SK-MEL-5 (cell line): ENCODE results near the gene HIPK2. TPM values are rescaled to one million over a fixed set of nuclear protein-coding genes. Genes with fewer than 3 reads are reported as not detected.
"Not testable (repeated sequence)": the region's sequence is repeated elsewhere in the genome, so short reads cannot be mapped to it uniquely, and the experiment has no call there.

Experiments
- DNase-seq: peaks from one replicate; pipeline ENCODE4 v3.0.0-alpha.2; 2016; ENCODE audit warnings: low read depth, low spot score
- in situ Hi-C: cut with HindIII; loops from 2 replicates; pipeline ENCODE4 v1.10.0; 2016; ENCODE audit warnings: low sequenced_read_pairs, high pct_unique_total_duplicates, low pct_unique_long_range_greater_than_20kb
- total RNA-seq: library from RNA; depleted of rRNA; stranded (reverse); fragments of >200 nt; shearing (Covaris generic); gene quantifications from 2 replicates; pipeline ENCODE4 v1.2.3, GENCODE V29; 2014

Gene HIPK2
- total RNA-seq, 1 experiment from 2014 or later, result 16.1 TPM

DNA sequence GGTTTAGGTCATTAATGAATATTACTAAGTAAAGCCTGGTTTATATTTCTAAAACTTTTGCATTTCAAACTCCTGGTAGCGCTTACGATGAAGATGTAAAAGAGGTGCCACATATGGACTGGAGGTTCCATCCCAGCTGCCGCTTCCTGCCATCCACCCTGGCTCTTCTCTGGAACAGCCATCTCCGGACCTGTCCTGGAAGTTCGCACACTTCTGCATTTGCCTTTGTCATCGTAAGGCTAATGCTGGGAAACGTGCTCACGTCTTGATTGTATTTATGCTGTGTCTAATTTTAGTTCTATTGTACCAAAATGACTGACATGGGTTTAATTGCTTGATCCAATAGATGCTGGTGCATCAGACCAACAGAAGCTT, 103.1 kb downstream of the HIPK2 start:
- in situ Hi-C loops, result no loop called here
- no peak for DNase-seq

DNA sequence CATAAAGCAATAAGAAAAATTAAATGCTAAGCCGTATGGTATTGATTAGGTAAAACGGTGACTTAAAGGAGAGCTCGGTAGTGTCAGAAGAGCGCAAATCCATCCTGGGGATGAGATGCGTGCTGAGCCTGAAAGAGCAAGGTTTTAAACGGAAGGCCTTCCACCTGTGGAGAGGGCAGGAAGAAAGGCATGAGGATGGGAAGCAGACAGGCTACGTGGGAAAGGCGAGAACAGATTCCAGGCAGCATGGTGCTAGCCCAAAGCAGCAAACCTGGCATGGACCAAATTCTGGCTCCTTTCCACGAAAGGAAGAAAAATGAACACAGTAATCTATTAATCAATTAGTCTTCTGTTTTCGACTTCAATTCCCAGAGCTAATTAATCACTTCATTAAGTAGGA, 103.5 kb downstream of the HIPK2 start:
- DNase-seq, result no peak
- in situ Hi-C loops, result no loop called here

DNA sequence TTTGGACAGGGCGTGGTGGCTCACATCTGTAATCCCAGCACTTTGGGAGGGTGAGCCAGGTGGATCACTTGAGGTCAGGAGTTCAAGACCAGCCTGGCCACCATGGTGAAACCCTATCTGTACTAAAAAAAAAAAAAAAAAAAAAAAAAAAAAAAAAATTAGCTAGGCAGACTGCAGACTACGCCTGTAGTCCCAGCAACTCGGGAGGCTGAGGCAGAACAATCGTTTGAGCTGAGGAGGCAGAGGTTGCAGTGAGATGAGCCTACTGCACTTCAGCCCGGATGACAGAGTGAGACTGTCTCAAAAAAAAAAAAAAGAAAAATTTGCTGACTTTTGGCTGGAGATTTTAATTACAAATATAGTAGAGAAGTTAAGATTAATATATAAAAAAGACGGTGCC, 104.0 kb downstream of the HIPK2 start:
- in situ Hi-C loops, result no loop called here
- DNase-seq, result no peak

DNA sequence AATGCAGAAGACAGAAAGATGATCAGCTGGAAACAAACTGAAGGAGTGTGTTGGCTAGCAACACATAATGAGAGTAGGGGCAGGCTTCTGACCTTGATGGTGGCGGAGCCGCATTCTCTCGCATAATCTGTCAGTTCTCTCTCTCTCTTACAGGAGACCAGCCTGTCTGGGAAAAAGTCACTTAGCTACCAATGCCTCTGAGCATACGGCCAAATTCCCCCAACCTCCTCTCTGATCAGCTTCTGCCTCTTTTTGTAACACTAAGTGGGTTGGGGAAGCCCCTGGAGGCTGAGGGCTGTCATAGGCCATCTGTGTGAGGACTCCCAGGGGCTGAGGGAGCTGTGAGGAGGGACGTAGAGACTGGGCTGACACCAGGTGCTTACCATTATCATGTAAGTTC, 104.6 kb downstream of the HIPK2 start:
- in situ Hi-C loops, result no loop called here
- DNase-seq, result no peak

DNA sequence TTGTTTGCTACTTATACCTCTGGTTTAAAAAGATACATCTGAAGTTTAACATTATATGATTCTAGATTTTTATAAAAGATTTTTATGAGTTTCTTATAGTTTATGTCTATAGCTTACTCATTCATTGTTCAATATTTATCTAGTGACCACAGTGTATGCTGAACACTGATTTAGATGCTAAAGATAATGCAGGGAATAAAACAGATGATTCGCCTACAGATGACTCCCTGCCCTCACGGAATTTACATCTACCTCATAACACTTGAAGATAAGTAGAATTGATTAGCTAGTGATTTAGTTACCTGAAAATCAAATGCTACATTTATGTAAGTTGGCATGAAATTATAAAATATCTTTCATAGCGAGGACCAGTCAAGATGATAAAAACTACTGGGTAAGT, 105.8 kb downstream of the HIPK2 start:
- in situ Hi-C loops, result no loop called here
- DNase-seq, result no peak

DNA sequence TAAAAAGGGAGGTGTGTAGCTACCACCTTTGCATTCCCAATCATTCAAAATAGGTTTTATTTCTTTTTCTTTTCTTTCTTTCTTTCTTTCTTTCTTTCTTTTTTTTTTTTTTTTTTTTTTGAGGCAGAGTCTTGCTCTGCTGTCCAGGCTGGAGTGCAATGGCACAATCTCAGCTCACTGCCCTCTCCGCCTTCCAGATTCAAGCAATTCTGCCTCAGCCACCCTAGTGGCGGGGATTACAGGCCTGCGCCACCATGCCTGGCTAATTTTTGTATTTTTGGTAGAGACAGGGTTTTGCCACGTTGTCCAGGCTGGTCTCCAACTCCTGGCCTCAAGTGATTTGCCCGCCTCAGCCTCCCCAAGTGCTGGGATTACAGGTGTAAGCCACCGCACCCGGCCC, 107.1 kb downstream of the HIPK2 start:
- in situ Hi-C loops, DNase-seq: not testable (repeated sequence)

DNA sequence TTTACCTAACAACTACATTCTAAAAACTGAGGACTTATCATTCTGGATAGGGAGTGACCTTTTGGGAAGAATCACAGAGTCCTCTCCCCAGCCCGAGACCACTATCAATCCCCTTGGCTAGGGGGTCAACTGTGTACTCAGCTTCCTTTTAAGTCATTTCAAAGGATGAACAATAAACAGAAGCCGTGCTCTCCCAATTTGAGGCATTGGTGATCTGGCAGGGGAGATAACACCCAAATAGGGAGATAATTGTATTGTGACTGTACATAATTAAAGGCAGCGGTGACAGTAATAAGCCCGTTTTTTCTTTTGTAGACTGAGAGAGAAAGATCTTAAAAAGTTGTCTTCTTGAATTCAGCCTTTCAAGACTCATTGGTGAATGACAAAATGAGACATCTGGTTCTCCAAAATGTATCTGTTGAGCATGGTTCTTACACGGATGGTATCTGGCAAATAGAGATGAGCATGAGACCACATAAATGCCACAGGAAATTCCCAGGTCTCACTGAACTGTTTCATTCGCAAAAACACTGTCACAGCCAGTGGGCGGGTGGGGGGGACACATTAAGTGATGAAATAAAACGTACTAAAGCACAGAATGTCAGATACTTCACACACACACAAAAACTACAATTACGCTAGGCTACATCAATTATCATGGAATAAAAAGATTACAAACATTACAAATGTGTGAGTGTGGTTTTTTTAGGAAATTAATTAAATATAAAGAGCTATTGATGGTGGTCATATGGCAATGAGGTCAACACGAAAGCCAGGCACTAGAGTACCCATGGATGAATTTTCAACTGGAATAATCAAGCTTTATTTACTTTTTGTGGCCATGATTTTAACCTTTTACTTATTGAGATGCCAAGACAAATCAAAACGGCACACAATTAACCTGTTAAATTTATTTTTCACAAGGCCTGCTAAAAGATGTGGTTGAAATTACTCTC, 108.4 kb downstream of the HIPK2 start:
- in situ Hi-C loops, result no loop called here
- no peak for DNase-seq

DNA sequence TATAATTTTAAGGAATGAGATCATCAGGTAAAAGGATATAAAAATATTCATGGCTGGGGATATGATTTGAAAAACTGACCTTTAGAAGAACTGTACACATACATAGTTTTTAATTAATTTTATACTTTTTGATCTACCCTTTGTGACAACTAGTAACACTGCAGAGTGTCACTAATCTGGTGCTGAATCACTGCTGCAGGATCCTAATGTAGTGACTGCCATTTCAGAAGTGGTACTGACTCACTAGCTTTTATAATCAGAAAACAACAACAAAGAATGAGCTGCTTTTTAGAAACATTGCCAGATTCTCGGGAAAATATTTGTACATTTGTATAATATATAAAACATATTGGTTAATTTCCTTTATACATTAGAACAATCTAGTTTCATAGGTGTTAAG, 110.4 kb downstream of the HIPK2 start:
- DNase-seq, result no peak
- in situ Hi-C loops, result no loop called here

DNA sequence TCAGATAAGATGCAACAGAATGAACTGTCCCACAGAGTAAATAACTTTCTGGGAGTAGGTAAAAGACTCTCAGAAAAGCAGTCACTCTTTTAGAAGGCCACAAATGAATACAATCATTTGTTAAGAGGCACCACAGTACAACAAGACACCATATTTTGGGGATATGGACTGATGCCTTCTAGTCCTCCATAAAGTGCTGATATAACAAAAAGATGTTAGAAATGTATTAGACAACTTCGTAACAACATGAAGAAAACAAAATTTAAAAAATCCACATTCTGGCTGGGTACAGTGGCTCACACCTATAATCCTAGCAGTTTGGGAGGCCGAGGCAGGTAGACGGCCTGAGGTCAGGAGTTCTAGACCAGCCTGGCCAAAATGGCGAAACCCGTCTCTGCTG, 111.3 kb downstream of the HIPK2 start:
- in situ Hi-C loops, result no loop called here
- DNase-seq, result no peak

DNA sequence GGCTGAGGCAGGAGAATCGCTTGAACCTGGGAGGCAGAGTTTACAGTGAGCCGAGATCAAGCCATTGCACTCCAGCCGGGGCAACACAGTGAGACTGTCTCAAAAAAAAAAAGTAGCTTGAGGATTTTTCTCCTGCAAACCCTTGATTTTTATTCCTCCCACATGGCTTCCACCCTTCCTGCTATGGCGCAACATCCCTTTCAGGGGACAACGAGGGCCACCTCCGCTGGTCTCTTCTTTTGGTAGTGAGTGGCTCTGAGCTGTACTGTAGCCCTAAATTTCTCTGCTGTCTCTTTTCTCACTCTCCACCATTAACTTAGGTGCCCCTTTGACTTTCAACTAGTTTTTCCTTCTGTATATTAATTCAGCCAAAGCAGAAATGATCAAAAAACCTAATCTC, 113.4 kb downstream of the HIPK2 start:
- DNase-seq, result no peak
- in situ Hi-C loops, result no loop called here

DNA sequence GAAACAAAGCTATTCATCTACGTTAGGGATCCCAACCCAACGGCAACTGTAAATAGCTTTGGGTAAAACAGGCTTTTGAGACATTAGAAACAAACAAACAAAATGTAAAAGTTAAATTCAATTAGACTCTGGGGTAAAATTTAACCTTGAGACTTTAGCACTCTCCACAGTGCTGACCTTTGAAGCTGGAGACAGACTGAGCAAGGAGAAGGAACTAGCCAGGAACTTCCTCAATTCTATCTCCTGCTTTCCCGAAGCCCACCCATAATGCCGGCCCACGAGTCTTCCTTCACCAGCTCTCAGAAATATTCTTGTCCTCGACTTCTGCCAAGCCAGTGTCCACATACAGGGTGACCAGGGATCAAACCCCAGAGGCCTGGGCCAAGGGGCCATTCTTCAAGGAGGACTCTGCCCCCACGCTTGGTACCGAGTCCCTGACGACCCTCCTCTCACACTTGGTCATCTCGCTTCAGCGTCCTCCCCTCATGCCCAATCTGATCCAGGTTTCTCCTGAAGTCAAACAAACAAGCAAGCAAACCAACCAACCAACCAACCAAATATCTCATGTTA, 114.1 kb downstream of the HIPK2 start:
- DNase-seq, result no peak
- in situ Hi-C loops, result no loop called here

DNA sequence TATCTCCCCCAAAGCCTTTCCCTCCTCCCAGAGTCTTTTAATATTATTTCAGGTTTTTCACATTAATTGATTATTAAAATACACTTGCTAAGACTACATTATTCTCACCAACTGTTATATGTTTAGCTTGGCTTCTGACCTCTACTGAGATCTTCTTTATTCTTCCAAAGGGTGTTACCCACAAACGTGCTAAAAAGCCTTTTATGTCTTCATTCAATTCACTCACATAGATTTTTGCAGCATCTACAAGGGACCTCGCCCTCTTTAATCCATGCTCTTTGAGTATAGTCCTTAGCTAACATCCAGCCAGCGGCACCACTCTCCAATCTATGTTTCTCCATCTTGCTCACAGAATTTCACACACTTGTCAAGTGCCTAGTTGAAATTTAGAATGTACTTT, 115.9 kb downstream of the HIPK2 start:
- in situ Hi-C loops, result no loop called here
- DNase-seq, result no peak

DNA sequence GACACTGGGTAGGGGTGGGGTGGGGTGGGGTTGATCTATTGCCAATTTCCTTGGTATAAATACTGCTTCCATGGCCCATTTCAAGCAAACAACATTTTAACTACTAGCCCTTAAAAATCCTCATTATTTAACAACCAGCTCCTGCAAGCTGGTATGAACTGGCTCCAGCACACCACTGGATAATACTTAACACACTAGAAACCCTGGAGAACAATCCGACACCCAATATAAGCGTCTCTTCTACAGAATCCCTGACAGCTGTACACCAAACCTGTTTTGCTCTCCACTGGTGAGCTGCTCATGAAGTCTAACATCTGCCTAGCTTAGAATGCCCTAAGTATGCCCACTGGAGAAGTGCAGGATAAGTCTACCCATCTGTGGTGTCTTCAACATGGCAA, 116.8 kb downstream of the HIPK2 start:
- in situ Hi-C loops, result no loop called here
- no peak for DNase-seq

DNA sequence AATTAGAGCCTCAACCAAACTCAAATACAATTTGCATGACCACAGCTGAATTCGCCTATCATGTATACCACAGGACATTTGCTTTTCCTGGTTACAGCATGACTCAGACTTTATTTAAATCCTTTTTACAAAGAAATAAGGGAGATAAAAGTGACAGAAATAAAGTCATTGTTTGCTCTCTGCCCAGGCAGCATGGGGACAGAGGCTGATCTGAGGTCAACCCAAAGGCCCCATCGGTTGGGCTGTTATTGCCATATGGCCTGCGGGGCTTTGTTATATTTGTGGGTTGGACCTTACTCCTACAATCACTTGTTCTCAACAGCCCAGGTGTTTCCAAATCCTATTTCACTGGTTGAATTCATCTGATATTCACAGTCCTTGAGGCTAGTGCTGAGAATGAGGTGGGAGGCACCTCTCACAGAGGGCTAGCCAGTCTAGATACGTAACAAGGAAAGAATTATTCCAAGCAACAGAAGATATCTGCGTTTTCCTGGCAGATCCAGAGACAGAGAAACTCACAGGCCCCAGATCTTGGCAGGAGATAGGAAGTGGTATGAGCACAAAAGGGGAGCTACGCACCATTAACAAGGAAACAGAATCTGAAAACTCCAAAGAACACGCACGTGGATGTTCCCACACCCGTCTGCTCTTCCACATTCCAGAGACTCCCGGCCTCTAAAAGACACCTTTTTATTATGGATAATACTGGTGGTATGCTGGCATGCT, 117.3 kb downstream of the HIPK2 start:
- in situ Hi-C loops, result no loop called here
- no peak for DNase-seq

DNA sequence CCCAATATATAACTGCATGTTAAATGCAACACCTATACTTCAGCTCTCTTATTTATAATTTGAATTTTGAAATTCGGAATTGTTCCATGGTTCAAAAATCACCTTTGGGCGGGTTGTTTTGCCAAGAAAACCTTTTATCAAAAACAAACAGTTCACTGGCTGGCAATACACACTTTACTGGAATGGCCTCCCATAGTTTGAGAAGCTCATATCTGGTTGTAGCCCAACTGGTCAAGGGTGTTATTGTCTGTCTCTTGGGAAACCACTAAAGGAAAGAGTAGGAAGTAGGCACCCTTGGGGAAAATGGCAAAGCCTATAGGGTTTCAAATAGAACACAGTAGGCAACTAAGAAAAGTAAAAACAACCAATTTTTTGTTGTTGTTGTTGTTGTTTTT, 117.9 kb downstream of the HIPK2 start:
- DNase-seq, result peak; percentile 34
- in situ Hi-C loops, result no loop called here

DNA sequence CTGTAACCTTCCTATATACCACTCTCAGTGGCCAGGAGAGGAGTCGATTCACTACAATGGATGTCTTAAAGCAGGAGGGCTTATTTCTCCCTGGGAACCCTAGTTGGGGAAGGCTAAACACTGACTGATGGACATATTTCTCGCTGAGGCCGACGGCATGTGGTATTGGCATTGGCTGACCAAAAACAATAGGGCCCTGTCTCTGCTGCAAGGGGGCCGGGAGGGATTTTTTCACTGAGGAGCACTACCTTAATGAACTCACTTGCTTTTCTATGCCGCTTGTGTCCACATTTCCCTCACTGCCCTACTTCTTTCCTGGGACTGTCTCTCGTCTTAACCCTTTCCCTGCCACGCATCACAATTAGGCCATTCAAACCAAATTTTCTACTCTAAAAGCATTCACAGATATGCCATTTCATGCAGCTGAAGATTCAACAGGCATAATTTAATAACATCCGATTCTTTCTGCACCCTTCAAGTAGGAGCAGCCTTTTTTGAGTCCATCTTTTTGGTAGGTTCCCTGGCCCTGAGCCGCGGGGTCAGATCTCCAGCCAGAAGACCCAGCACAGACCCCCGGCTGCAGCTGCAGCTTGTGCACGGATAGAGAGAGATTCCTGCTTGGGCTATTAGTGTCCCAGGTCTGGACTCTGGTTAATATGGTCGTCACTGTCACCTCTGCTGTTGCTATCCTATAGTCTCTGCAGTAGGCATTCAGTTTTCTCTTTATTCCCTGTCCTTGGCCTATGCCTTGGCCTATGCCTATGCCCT, 118.7 kb downstream of the HIPK2 start:
- peak; percentile 94 for DNase-seq
- in situ Hi-C loops, result no loop called here

DNA sequence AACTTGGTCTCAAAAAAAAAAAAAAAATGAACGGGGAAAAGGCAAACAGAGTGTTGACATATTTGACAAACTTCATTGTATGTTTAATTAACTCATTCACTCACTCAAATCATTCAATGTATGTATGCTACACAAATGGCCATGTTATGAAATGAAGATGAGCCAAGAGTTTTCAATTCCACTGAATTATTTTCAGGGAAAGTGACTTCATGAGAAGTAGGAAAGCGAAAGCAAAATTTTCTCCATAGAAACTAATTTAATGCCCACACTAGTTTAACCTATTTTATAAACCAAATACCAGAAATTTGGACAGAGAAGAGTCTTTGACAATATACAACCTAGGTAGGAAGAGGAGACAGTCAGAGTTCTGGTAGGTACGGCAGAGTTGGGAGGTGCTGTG, 119.5 kb downstream of the HIPK2 start:
- no peak for DNase-seq
- in situ Hi-C loops, result no loop called here

DNA sequence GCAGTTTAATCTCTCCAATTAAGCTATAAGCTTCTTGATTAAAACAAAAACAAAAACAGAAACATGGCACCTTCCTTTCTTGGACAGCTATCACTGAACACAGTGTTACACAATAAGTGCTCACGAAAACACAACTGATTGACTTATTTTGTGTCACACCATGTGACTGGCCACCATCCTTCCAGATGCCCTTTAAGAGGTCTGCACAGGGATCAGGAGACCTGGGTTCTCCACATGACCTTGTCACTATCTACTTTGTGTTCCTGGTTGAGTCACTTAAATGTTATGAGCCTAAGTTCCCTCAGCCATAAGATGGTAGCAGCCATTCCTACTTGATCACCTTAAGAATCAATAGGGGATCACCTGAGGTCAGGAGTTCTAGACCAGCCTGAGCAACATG, 120.1 kb downstream of the HIPK2 start:
- in situ Hi-C loops, result no loop called here
- DNase-seq, result no peak
